Activated CD4-positive, alpha-beta memory T cell treated with anti-CD3 and anti-CD28 coated beads for 36 hours (primary cell): ENCODE results near the gene KCNA3. TPM values are rescaled to one million over a fixed set of nuclear protein-coding genes. Genes with fewer than 3 reads are reported as not detected.
A peak's percentile ranks its signal among the peaks of the same experiment; 100 is the strongest.

Source experiments
- CTCF ChIA-PET: fragments of 350-600 bp; sonication (Branson Sonifier 250); formaldehyde crosslinking; loops from one replicate; lab custom pipeline; 2021; ENCODE audit warnings: antibody characterized with exemption, inconsistent platforms; lab: Charles Lee
- POLR2A ChIA-PET: fragments of 350-600 bp; sonication (Branson Sonifier 250); formaldehyde crosslinking; loops from one replicate; lab custom pipeline; 2021; ENCODE audit warnings: antibody characterized with exemption; lab: Charles Lee
- DNase-seq: peaks from one replicate; pipeline ENCODE4 v3.0.0-alpha.2; 2020
- H3K27ac Mint-ChIP-seq: one replicate; pipeline ENCODE4 v1.8.0; 2021; ENCODE audit warnings: mixed read lengths
- H3K27me3 Mint-ChIP-seq: one replicate; pipeline ENCODE4 v1.8.0; 2021; ENCODE audit warnings: mixed read lengths
- H3K36me3 Mint-ChIP-seq: one replicate; pipeline ENCODE4 v1.8.0; 2021; ENCODE audit warnings: mixed read lengths
- H3K4me1 Mint-ChIP-seq: one replicate; pipeline ENCODE4 v1.8.0; 2021; ENCODE audit warnings: low read depth, mixed read lengths
- H3K4me3 Mint-ChIP-seq: one replicate; pipeline ENCODE4 v1.8.0; 2021; ENCODE audit warnings: mild to moderate bottlenecking, mixed read lengths
- H3K9me3 Mint-ChIP-seq: one replicate; pipeline ENCODE4 v1.8.0; 2021; ENCODE audit warnings: mixed read lengths
- intact Hi-C: fragments of 100-400 bp; cut with micrococcal nuclease; formaldehyde crosslinking; loops from one replicate; pipeline ENCODE4 v1.15.1; 2023
- total RNA-seq, 2 experiments: library from RNA; stranded (reverse); gene quantifications; one replicate each; pipeline ENCODE4 v1.2.3, GENCODE V29; 2021

Gene KCNA3
- total RNA-seq, 2 experiments from 2014 or later: 25.2 to 25.6 TPM

DNA sequence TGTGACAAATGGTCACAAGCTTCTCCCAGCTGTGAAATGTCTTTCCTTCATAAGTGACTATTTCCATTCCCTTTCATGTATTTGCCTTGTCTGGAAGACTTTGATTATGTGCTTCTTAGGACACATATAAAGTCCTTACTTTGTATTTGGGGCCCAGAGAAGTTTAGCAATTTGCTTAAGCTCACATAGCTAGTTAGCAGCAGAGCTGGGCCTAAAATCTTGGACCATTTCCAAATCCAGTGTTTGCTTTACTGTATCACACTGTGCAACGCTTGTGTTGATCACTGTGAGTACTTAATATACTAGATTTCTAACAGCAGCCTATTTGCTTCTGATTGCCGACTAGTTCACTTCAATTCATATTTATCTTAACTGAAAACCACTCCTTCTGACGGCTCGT, 2.2 kb upstream of the KCNA3 start:
- no peaks in the 10 kb centered on the region for H3K9me3 Mint-ChIP-seq
- H3K36me3 Mint-ChIP-seq: peaks cover 22% of the 10 kb centered on the region
- no peak overlapping the region for H3K27ac Mint-ChIP-seq
- H3K4me1 Mint-ChIP-seq: peaks cover 16% of the 10 kb centered on the region
- no peaks in the 10 kb centered on the region for H3K27me3 Mint-ChIP-seq
- intact Hi-C loops: no loop called here
- no peak overlapping the region for H3K4me3 Mint-ChIP-seq
- POLR2A ChIA-PET: interaction anchor here (1.1 to 1.4 kb wide), 2 partner anchors 30 to 338 kb away, joined by 4 to 6 read pairs; partner anchors contain the start of gene RBM15
- DNase-seq: no peak
- CTCF ChIA-PET: interaction anchor here (0.9 to 3.2 kb wide), 6 partner anchors 29 to 106 kb away, joined by 3 to 25 read pairs (median 10); no protein-coding TSS in a partner anchor

GRCh38 chr1:110675060-110675791, 486 bp upstream of the KCNA3 start:
- POLR2A ChIA-PET: interaction anchor here (1.0 to 7.7 kb wide), 3 partner anchors 28 to 56 kb away, joined by 4 to 92 read pairs (median 4); no protein-coding TSS in a partner anchor
- intact Hi-C loops: no loop called here

DNA sequence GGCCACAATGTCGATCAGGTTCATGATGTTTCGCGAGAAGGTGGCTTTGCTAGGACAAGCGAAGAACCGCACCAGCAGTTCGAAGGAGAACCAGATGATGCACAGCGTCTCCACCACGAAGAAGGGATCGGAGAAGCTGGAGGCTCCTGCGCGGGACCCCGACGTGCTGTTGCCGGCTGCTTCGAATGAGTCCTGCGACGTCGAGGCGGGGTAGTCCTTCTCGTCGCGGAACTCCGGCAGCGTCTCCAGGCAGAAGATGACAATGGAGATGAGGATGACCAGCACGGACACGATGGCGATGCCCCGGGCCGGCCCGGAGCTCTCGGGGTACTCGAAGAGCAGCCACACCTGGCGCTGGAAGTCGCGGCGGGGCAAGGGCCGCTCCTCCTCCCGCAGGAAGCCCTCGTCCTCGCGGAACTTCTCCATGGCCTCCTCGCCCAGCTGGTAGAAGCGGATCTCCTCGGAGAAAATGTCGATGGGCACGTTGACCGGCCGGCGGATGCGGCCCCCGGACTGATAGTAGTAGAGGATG, 869 bp downstream of the KCNA3 start:
- DNase-seq: peak; percentile 44
- peak overlapping the region; percentile 95 for H3K4me3 Mint-ChIP-seq
- H3K9me3 Mint-ChIP-seq: no peaks in the 10 kb centered on the region
- H3K27ac Mint-ChIP-seq: peak overlapping the region; percentile 97
- H3K27me3 Mint-ChIP-seq: no peaks in the 10 kb centered on the region
- intact Hi-C loops: loop anchor here (2.0 to 5.0 kb wide), 4 partner anchors 53 to 337 kb away; partner anchors contain the start of genes LRIF1 and RBM15
- CTCF ChIA-PET: interaction anchor here (0.7 to 2.8 kb wide), 8 partner anchors 12 to 108 kb away, joined by 3 to 14 read pairs (median 6); no protein-coding TSS in a partner anchor
- peaks cover 39% of the 10 kb centered on the region for H3K36me3 Mint-ChIP-seq
- H3K4me1 Mint-ChIP-seq: peaks cover 32% of the 10 kb centered on the region
- POLR2A ChIA-PET: interaction anchor here (0.9 to 7.7 kb wide), 12 partner anchors 12 to 526 kb away, joined by 3 to 92 read pairs (median 4); partner anchors contain the start of gene CD53

More at GRCh38 chr1:110675060-110675791, 486 bp upstream of the KCNA3 start:
- CTCF ChIA-PET: interaction anchor here (1.7 to 3.2 kb wide), 6 partner anchors 27 to 105 kb away, joined by 3 to 25 read pairs (median 12); no protein-coding TSS in a partner anchor
- Mint-ChIP-seq H3K4me1 (peaks cover 25% of the 10 kb centered on the region), H3K9me3 (no peaks in the 10 kb centered on the region), H3K4me3 (peak overlapping the region; percentile 95), H3K27ac (peak overlapping the region; percentile 9), H3K36me3 (peaks cover 36% of the 10 kb centered on the region), H3K27me3 (no peaks in the 10 kb centered on the region)
- peak; percentile 14 for DNase-seq

GRCh38 chr1:110673197-110673701, 1.5 kb downstream of the KCNA3 start:
- CTCF ChIA-PET: interaction anchor here (1.0 to 2.8 kb wide), 10 partner anchors 26 to 108 kb away, joined by 3 to 14 read pairs (median 8); no protein-coding TSS in a partner anchor
- Mint-ChIP-seq H3K27me3 (no peaks in the 10 kb centered on the region), H3K4me1 (peaks cover 37% of the 10 kb centered on the region), H3K27ac (peak overlapping the region; percentile 97), H3K36me3 (peaks cover 39% of the 10 kb centered on the region), H3K4me3 (peak overlapping the region; percentile 95), H3K9me3 (no peaks in the 10 kb centered on the region)
- DNase-seq: peak; percentile 47
- POLR2A ChIA-PET: interaction anchor here (0.9 to 7.7 kb wide), 12 partner anchors 11 to 526 kb away, joined by 3 to 92 read pairs (median 4); partner anchors contain the start of gene CD53
- intact Hi-C loops: loop anchor here (2.0 to 5.0 kb wide), 4 partner anchors 54 to 336 kb away; partner anchors contain the start of genes LRIF1 and RBM15

GRCh38 chr1:110672753-110673108, 2.0 kb downstream of the KCNA3 start:
- H3K4me1 Mint-ChIP-seq: peaks cover 37% of the 10 kb centered on the region
- H3K27ac Mint-ChIP-seq: peak overlapping the region; percentile 97
- peak; percentile 56 for DNase-seq
- intact Hi-C loops: loop anchor here (1.0 to 5.0 kb wide), 13 partner anchors 25 to 1083 kb away; partner anchors contain the start of genes DDX20, LRIF1 and RBM15
- POLR2A ChIA-PET: interaction anchor here (1.2 to 7.7 kb wide), 8 partner anchors 25 to 207 kb away, joined by 4 to 92 read pairs (median 6); partner anchors contain the start of gene CD53
- peak overlapping the region; percentile 95 for H3K4me3 Mint-ChIP-seq
- H3K27me3 Mint-ChIP-seq: no peaks in the 10 kb centered on the region
- CTCF ChIA-PET: interaction anchor here (1.0 to 2.2 kb wide), 7 partner anchors 25 to 93 kb away, joined by 3 to 14 read pairs (median 9); no protein-coding TSS in a partner anchor
- H3K36me3 Mint-ChIP-seq: peaks cover 41% of the 10 kb centered on the region
- no peaks in the 10 kb centered on the region for H3K9me3 Mint-ChIP-seq

- H3K9me3 Mint-ChIP-seq: no peaks in the 10 kb centered on the region
- no peaks in the 10 kb centered on the region for H3K27me3 Mint-ChIP-seq
- peaks cover 44% of the 10 kb centered on the region for H3K36me3 Mint-ChIP-seq
- ChIA-PET CTCF (interaction anchor here (0.6 to 1.9 kb wide), 6 partner anchors 10 to 554 kb away, joined by 3 to 11 read pairs (median 3); no protein-coding TSS in a partner anchor), POLR2A (interaction anchor here (0.7 to 7.7 kb wide), 8 partner anchors 14 to 207 kb away, joined by 3 to 92 read pairs (median 6); partner anchors contain the start of gene CD53)
- DNase-seq: peak; percentile 86
- intact Hi-C loops: loop anchor here (1.0 to 5.0 kb wide), 13 partner anchors 25 to 1083 kb away; partner anchors contain the start of genes DDX20, LRIF1 and RBM15
- H3K4me1 Mint-ChIP-seq: peaks cover 37% of the 10 kb centered on the region
- peak overlapping the region; percentile 97 for H3K27ac Mint-ChIP-seq
- H3K4me3 Mint-ChIP-seq: peak overlapping the region; percentile 95
Observed at GRCh38 chr1:110672001-110672752, 2.6 kb downstream of the KCNA3 start.

GRCh38 chr1:110671361-110671760, 3.4 kb downstream of the KCNA3 start:
- Mint-ChIP-seq H3K9me3 (no peaks in the 10 kb centered on the region), H3K27me3 (no peaks in the 10 kb centered on the region), H3K27ac (peak overlapping the region; percentile 97), H3K36me3 (peaks cover 44% of the 10 kb centered on the region), H3K4me3 (peak overlapping the region; percentile 95), H3K4me1 (peaks cover 34% of the 10 kb centered on the region)
- DNase-seq: peak; percentile 36
- POLR2A ChIA-PET: interaction anchor here (0.6 to 7.7 kb wide), 7 partner anchors 13 to 206 kb away, joined by 3 to 92 read pairs (median 5); partner anchors contain the start of gene CD53
- intact Hi-C loops: loop anchor here (5.0 kb wide), 2 partner anchors 291 to 334 kb away; partner anchors contain the start of genes LRIF1 and RBM15
- CTCF ChIA-PET: interaction anchor here (0.6 to 1.9 kb wide), 4 partner anchors 9 to 52 kb away, joined by 3 to 9 read pairs (median 4); no protein-coding TSS in a partner anchor

DNA sequence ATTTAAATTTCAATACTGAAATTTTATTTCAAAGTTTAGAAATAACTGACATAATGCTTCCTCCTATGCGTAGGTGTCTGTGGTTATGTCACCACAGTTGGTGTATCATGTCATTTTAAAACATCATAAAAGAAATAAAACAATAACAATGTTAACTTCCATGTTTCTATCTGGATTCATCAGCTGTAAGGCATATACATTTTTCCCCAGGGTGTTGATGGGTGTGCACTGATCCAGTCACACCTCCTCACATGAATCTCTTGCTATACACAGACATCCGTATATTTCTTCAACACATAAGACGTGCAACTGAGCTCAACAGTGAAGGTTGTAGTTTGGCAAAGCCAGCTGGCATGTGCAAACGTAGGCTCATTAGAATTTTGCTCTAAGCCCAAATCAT, 6.2 kb downstream of the KCNA3 start:
- peak overlapping the region; percentile 88 for H3K27ac Mint-ChIP-seq
- peak overlapping the region; percentile 66 for H3K4me3 Mint-ChIP-seq
- peaks cover 38% of the 10 kb centered on the region for H3K36me3 Mint-ChIP-seq
- POLR2A ChIA-PET: interaction anchor here (1.0 to 7.7 kb wide), 7 partner anchors 11 to 209 kb away, joined by 3 to 92 read pairs (median 5); no protein-coding TSS in a partner anchor
- peaks cover 25% of the 10 kb centered on the region for H3K4me1 Mint-ChIP-seq
- CTCF ChIA-PET: interaction anchor here (0.8 to 2.4 kb wide), 12 partner anchors 19 to 114 kb away, joined by 3 to 10 read pairs (median 5); no protein-coding TSS in a partner anchor
- peak; percentile 14 for DNase-seq
- intact Hi-C loops: no loop called here
- H3K27me3 Mint-ChIP-seq: no peaks in the 10 kb centered on the region
- no peaks in the 10 kb centered on the region for H3K9me3 Mint-ChIP-seq

GRCh38 chr1:110667776-110668175, 7.0 kb downstream of the KCNA3 start:
- no peaks in the 10 kb centered on the region for H3K9me3 Mint-ChIP-seq
- peaks cover 32% of the 10 kb centered on the region for H3K4me1 Mint-ChIP-seq
- intact Hi-C loops: loop anchor here (1.0 kb wide), 1 partner anchor 10 kb away; no protein-coding TSS in a partner anchor
- H3K4me3 Mint-ChIP-seq: peak overlapping the region; percentile 57
- H3K27me3 Mint-ChIP-seq: no peaks in the 10 kb centered on the region
- H3K27ac Mint-ChIP-seq: peak overlapping the region; percentile 75
- ChIA-PET CTCF (interaction anchor here (0.8 to 2.4 kb wide), 9 partner anchors 20 to 115 kb away, joined by 3 to 10 read pairs (median 4); no protein-coding TSS in a partner anchor), POLR2A (interaction anchor here (1.4 to 7.7 kb wide), 5 partner anchors 10 to 207 kb away, joined by 4 to 92 read pairs (median 6); no protein-coding TSS in a partner anchor)
- H3K36me3 Mint-ChIP-seq: peaks cover 36% of the 10 kb centered on the region
- DNase-seq: no peak

DNA sequence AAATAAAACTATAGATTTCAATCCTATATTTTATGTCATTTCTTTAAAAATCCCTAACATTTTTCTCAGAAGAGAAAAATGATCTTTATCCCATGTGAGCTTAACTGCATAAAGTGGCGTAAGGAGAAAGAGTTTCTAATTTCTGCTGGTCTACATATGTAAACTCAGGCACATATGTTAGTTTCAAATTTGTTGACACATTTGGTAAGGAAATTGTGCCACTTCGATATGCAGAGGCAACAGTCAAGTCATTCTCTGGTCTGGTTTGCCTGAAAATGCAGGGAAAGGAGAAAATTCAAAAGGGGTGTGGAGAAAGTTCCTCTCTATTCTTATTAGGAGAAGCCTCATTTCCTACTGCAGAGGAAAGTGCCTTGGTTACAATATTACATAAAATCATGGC, 11.5 kb downstream of the KCNA3 start:
- peaks cover 3% of the 10 kb centered on the region for H3K9me3 Mint-ChIP-seq
- no peaks in the 10 kb centered on the region for H3K27me3 Mint-ChIP-seq
- H3K36me3 Mint-ChIP-seq: peaks cover 35% of the 10 kb centered on the region
- CTCF ChIA-PET: interaction anchor here (1.3 to 2.1 kb wide), 4 partner anchors 21 to 103 kb away, joined by 3 to 10 read pairs (median 5); no protein-coding TSS in a partner anchor
- intact Hi-C loops: no loop called here
- no peak overlapping the region for H3K27ac Mint-ChIP-seq
- POLR2A ChIA-PET: no interaction called here
- no peak overlapping the region for H3K4me3 Mint-ChIP-seq
- DNase-seq: no peak
- peaks cover 27% of the 10 kb centered on the region for H3K4me1 Mint-ChIP-seq
